ENCODE results near the gene ZNF333.
"Not testable (repeated sequence)": the region's sequence is repeated elsewhere in the genome, so short reads cannot be mapped to it uniquely, and the experiment has no call there.

DNA sequence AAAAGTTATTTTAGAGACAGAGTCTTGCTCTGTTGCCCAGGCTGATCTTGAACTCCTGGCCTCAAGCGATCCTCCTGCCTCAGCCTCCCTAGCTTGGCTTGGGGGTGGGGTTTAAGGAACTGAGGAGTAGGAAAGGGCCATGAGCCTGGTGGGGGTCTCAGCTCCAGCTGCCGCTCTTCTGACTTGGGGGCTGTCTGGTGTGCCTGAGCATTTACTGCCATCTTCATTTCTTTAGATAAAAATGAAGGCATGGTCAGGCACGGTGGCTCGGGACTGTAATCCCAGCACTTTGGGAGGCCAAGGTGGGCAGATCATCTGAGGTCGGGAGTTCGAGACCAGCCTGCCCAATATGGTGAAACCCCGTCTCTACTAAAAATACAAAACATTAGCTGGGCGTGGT lies 85.5 kb downstream of the ZNF333 start:
- TF ChIP-seq, protein P1, sequence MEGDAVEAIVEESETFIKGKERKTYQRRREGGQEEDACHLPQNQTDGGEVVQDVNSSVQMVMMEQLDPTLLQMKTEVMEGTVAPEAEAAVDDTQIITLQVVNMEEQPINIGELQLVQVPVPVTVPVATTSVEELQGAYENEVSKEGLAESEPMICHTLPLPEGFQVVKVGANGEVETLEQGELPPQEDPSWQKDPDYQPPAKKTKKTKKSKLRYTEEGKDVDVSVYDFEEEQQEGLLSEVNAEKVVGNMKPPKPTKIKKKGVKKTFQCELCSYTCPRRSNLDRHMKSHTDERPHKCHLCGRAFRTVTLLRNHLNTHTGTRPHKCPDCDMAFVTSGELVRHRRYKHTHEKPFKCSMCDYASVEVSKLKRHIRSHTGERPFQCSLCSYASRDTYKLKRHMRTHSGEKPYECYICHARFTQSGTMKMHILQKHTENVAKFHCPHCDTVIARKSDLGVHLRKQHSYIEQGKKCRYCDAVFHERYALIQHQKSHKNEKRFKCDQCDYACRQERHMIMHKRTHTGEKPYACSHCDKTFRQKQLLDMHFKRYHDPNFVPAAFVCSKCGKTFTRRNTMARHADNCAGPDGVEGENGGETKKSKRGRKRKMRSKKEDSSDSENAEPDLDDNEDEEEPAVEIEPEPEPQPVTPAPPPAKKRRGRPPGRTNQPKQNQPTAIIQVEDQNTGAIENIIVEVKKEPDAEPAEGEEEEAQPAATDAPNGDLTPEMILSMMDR (IDR thresholded peaks at IDR 0.05) = not testable (repeated sequence)
- TF ChIP-seq POLR2A (IDR thresholded peaks at IDR 0.05) = not testable (repeated sequence)

Data from ovary (tissue), 3 donors.